ENCODE data around the gene DNHD1. TPM values are rescaled to one million over a fixed set of nuclear protein-coding genes. Genes with fewer than 3 reads are reported as not detected.

DNHD1 gene
- total RNA-seq, 1 donor from 2014 or later, result 1.3 TPM

- no peak for DNase-seq (ENCODE audit: low read depth in 2 of 2)
These were observed 90.4 kb downstream of the DNHD1 start for GRCh38 chr11:6587360-6587953.

DNA sequence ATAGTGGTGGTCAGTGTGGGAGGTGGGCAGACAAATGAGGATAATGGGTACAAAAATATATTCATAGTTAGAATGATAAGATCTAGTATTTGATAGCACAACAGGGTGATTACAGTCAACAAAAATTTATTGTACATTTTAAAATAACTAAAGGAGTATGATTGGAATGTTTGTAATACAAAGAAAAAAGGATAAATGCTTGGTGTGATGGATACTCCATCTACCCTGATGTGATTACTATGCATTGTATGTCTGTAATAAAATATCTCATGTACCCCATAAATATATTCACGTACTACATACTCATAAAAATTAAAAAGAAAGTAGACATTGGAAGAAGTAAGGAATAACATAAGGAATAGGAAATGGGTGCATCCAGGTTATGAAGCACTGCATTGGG, 90.9 kb downstream of the DNHD1 start:
- no peak for DNase-seq (ENCODE audit: low read depth in 2 of 2)

- no peak for DNase-seq (ENCODE audit: low read depth in 2 of 2)
These were observed 97.2 kb downstream of the DNHD1 start for GRCh38 chr11:6594142-6594768.

DNA sequence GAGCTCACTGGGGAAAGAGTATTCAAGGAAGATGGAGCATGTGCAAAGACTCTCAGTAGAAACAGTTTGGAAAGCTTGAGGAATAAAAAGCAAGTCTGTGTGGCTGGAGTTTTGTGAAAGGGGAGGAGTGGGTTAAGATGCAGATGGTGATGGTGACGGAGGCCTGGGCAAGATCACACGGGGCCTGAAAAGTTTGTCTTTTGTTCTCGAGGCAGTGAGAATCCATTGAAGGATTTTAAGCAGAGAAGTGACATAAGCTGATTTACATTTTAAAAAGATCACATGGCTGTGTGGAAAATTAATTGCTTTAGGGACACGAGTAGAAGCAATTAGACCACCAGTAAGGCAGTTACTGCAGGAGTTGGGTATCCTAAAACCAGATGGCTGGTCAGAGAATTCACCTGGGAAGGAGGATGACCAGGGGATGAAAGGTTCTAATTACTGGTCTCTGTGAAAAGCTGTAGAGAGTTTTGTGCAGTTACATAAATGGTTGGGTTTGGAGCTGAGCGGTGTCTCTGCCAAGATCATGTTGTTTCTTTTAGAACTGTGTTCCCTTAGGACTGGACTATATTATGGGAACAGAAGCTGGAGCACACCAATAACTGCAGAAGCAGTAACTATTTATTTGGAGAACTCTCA, 99.3 kb downstream of the DNHD1 start:
- no peak for DNase-seq (ENCODE audit: low read depth in 2 of 2)

- no peak for DNase-seq (ENCODE audit: low read depth in 2 of 2)
These were observed 101.5 kb downstream of the DNHD1 start for GRCh38 chr11:6598555-6598954.

GRCh38 chr11:6599449-6599848, 102.4 kb downstream of the DNHD1 start:
- DNase-seq (ENCODE audit: low read depth in 2 of 2), result no peak

- DNase-seq (ENCODE audit: low read depth in 2 of 2), result no peak
These were observed 102.9 kb downstream of the DNHD1 start for GRCh38 chr11:6599881-6600390.

DNA sequence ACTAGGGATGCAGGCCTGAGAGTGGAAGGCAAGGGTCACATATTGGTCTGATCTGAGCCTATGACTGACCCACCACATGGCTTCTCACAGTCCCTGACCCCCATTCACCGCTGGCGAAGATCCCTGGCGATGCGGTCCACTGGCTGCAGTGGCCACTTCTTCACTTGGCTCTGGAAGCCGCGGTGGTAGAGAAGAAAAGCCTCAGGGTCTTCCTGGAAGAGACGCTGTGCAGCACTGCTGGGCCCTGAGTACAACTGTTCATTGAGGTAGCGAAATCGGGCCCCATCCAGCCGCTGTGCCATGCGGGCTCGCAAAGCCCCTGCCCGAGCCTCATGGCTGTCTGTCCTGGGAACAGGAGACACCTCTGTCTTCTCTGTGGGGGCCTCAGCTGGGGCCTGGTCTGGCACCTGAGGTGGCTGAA, 104.0 kb downstream of the DNHD1 start:
- DNase-seq (ENCODE audit: low read depth in 2 of 2), result no peak

- DNase-seq (ENCODE audit: low read depth in 2 of 2), result no peak
These were observed 105.2 kb downstream of the DNHD1 start for GRCh38 chr11:6602096-6602940.

DNA sequence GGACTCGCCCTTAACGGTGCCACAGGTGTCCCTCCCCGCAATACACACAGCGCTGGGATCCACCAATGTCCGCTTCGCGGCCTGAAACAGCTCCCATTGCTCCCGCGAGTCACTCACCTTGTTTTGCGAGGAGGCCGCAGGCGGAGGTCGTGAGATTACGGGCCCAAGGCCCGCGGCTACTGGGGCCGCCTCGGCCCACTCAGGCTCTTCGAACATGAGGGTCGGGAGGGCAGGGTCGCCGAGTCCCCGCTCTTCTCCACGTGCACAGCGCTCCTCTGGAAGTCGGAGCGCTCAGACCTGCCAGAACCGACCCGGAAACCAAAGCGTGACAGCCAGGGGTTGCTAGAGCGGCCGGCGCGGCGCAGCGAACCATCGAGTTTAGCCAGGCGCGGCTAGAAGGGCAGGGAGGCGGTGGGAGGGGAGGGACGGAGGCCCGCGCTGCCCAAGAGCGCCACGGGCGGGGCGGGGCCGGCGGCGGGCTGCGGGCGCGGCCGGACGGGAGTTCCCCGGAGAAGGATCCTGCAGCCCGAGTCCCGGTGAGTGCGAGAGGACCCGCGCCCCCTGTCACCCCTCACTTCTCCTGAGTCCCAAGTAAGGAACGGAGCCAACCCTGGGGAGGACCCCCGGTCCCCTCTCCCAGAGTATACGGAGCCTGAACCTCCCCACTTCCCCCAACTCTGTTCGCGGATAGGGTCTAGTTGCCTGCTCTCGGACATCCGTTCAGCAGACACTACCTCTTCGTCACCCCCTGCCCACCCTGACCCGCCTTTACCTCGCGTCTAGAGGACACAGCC, 106.4 kb downstream of the DNHD1 start, which contains the start of the genes ILK and RRP8:
Gene ILK, plus strand, starts transcription at position 488 of the 794 bp plus-strand sequence. CDS start 498 bp downstream, outside the sequence.
Gene RRP8, minus strand, starts transcription at position 330 of the 794 bp plus-strand sequence. Its CDS starts 114 bp downstream, at position 216.
- peak; percentile 76 to 95 for DNase-seq (ENCODE audit: low read depth in 2 of 2)

DNA sequence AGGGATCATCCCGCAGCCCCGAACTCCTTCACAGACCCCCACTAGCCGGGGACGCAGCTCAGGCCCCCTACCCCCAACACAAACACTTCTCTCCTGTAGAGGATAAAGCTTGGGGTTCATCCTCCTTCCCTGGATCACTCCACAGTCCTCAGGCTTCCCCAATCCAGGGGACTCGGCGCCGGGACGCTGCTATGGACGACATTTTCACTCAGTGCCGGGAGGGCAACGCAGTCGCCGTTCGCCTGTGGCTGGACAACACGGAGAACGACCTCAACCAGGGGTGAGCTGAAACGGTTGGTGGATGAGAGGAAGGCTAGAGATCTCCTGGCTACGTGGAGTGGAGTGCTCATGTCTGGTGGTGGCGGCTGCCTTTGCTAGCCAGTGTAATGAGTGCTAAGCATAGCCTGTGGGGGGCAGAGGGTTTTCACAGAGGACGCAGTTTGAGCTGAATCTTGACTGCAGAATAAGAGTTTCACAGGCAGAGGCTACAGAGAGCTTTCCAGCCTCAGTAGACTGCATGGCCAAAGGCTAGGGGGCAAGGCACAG, 107.1 kb downstream of the DNHD1 start:
- peak in 1 of 2 donors; percentile 79 for DNase-seq (ENCODE audit: low read depth in 2 of 2)

- no peak for DNase-seq (ENCODE audit: low read depth in 2 of 2)
These were observed 107.7 kb downstream of the DNHD1 start for GRCh38 chr11:6604790-6605189.

DNA sequence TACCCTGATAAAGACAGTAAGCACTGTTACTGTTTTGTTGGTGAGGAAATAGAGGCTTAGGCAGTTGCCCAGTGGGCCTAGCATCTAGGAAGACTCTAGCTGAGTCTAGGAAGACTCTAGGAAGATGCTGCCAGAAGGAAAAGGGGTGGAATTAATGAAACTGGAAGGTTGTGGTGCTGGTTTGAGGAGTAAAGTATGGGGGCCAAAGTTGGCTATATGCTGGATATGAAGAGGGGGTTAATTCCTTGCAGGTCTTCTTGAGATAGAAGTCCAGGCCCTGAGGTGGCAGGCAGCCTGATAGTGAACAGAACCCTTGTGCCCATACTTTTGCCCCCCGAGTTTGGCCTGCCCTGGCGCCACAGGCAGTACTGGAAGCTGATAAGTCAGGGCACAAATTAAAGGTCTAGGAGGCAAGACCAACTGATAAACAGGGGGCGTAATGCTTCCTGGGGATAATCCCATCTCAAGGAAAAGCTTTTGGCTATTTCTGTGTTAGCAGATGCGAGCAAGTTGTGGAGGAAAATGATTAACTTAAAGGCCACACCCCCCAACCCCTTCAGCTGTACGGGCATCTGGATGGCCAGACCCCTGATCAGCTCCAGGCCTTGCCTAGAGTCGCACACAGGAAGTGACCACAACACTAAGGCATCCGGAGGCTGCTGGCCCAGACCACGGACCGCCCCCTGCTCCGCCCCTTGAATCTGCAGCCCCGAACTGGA, 109.5 kb downstream of the DNHD1 start:
- DNase-seq (ENCODE audit: low read depth in 2 of 2), result peak; percentile 73 to 93

DNA sequence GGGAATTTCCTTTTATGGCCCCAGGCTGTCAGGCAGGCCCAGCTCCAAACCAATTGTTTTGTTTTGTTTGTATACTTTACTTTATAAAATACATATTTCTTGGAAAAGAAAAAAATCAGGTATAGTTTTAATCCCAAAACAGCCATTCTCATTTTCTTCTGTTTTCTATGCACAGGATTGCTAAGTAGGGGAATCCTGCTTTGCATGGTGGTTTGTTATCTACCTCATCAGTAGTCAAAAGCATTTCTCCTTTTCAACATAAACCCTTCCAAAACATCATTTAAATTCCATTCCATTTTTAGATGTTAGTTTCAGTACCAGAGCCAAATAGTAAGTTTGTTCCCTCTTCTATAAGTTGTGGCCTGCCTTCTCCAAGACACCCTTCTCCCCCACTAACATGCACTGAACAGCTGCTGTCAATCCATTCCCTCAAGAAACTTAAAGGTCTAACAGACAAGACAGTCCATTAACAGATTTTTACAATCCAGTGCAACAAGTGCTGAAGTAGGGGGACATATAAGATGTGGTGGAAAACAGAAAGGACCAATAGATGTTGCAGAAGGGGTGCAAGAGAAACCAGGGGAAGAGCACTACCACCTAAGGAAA, 110.2 kb downstream of the DNHD1 start:
- DNase-seq (ENCODE audit: low read depth in 2 of 2), result no peak

- DNase-seq (ENCODE audit: low read depth in 2 of 2), result no peak
These were observed 110.9 kb downstream of the DNHD1 start for GRCh38 chr11:6608011-6608410.

DNA sequence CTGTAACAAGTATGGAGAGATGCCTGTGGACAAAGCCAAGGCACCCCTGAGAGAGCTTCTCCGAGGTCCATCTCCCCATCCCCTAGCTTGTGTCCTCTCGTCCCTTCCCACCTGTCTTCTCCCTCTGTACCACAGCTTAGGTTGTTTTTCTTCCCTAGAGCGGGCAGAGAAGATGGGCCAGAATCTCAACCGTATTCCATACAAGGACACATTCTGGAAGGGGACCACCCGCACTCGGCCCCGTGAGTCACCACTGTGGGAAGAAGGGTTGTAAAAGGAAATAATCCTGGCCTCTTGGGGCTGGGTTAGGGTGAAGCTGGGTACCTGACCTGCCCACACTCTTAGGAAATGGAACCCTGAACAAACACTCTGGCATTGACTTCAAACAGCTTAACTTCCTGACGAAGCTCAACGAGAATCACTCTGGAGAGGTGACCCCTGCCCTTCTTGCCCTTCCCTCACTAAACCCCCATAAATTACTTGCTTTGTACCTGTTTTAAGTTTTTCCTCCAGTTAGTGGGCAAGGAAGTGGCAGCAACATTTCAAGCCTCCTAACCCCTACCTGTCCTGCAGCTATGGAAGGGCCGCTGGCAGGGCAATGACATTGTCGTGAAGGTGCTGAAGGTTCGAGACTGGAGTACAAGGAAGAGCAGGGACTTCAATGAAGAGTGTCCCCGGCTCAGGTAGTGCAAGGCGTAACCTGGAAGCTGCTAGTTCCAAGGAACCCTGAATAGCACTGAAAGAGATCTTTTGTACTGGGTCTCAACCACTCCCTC, 111.8 kb downstream of the DNHD1 start:
- no peak for DNase-seq (ENCODE audit: low read depth in 2 of 2)

DNA sequence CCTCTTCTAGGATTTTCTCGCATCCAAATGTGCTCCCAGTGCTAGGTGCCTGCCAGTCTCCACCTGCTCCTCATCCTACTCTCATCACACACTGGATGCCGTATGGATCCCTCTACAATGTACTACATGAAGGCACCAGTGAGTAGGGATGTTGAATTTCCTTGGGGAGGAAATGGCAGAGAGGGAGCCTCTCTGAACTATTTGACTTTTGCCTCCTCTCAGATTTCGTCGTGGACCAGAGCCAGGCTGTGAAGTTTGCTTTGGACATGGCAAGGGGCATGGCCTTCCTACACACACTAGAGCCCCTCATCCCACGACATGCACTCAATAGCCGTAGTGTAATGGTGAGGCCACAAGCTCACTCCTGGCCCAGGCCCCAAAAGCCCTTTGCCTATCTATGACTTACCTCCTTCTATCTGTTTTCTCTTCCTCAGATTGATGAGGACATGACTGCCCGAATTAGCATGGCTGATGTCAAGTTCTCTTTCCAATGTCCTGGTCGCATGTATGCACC, 112.5 kb downstream of the DNHD1 start:
- DNase-seq (ENCODE audit: low read depth in 2 of 2), result no peak

GRCh38 chr11:6610591-6610990, 113.5 kb downstream of the DNHD1 start:
- DNase-seq (ENCODE audit: low read depth in 2 of 2), result no peak
